NCI-H2171 treated with DMSO at 0.1 percent for 48 hours (cell line): ENCODE data around the gene MGST2.

Source experiments
- DNase-seq: peaks from one replicate; lab custom pipeline; 2025; lab: John Stamatoyannopoulos, UW

MGST2 gene

DNA sequence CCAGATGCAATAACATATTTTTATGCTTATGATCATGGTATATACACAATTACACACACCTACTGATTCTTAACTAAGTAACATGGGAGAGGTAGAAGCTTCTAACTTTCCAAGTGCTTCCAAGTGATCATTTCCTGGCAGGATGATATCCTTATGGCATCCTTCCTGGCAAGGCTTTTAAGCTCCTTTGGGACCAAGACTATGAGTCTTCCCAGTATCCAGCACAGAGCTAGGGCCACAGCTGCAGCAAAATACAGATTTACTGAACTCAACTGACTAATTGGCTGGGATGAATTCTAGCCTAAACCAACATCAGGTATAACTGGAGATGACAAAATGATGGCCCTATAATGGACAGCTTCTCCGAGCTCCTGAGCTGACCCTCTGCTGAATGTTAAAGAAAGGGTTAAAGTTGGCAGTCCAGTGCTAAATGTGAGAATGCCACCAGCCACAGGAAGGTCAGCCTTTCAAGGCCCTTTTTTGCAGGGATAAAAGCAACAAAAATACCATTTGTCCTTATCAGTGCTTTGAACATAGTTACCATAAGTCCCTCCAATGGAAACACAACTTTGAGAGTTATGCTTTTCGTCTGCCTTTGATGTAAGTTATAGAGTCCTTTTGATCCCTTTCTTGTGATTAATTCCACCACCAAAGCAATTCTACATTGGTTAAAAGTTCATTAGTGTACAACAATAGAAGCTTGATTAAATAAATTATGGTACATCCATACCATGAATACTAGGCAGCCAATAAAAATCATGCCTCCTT lies 73.4 kb downstream of the MGST2 start:
- peak; percentile 36 for DNase-seq

DNA sequence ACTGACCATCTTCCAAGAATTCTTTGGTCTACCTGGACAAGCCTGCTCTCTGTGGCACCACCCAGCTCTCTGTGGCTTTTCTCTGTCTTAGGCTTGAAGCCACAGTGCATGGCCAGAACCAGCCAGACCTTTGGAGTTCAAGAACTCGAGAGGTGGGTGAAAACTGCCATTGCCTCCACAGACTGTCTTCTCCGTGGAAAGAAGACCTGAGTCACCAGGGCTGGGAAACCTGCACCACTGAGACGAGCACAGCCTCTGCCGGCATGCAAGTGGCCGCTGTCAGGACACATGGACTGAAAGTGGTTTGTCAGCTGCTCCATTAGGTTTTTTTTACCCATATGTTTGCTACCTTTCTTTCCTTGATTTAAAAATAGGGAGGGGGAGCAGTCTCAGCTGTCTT lies 74.5 kb downstream of the MGST2 start:
- no peak for DNase-seq

DNA sequence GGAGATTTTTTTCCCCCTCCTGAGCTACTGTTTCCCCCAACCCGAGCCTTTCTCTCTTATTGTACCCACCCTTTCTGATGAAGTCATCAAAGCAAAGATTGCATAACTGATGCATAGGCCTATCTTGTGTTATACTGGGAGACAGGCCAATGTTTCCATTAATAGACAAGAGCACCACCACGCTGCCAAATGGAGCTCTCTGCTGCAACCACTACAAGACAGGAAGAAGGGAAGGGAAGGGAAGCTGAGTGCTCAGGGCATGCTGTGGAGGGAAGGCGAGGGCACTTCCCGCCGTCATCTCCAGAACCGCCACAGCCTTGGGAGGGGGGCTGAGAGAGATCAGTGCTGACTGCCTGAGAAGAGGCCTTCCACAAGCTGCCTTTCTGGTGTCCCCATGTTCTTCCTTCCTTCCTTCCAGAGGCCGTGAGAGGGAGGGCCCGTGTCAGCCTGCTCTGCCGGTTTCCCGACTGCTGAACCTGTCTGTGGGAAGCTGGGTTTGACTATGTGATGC lies 75.0 kb downstream of the MGST2 start:
- DNase-seq, result peak; percentile 78

DNA sequence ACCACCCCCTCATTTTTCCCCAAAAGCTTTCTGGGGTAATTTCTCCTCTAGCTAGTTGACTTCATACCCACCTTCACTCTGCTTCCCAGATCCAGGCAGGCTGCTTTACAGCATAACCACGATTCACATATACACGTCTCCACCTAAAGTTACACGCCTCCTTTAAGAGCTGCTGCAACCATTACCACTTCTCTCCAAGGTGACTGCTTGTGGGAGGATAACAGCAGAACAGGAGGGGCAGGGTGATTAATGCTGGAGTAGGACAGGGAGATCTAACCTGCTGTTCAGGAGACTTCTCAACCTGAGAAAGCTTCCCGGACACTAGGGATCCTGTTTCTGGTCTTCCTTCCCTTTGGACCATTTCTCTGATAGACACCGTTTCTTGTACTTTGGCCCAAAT lies 77.4 kb downstream of the MGST2 start:
- no peak for DNase-seq

DNA sequence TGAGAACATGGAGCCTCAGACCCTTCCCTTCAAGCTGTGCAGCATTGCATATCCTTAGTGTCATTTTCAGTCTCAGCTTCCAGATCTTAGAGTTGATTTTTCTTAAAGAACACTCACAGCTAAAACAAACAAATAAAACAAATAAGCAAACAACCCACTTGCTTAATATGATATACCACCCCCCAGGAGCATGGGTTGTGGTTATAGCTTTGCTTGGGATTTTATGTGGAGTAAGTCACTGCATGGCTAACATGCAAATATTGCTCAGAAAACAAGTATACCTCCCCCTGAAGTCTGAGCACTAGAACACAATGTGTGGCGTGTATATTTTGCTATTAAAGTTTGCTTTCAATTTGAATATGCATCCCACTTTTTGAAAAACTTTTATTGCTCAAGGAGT lies 78.6 kb downstream of the MGST2 start:
- no peak for DNase-seq

DNA sequence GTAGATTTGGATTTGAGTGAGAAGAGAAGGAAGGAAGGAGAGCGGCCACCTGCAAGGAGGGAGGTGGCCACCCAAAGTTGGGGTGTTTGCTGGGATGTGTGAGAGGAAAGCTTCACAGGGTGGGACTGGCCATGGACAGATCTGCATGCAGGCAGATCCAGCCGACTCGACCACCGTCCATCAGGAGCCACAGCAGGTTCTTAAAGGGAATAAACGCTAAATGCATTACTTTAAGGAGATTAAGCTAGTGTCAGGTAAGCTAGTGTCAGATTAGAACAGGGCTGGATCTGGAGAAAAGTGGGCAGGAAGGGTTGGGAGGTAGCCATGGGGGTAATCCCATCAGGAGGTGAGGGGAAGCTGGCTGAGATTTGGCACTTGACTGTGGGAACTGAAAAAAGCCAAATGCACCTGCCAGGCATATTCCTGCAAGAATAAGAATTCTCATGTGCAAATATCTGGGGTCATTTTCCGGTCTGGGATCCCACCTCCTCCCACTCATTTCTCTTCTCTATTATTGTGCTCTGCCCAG lies 79.6 kb downstream of the MGST2 start:
- no peak for DNase-seq

DNA sequence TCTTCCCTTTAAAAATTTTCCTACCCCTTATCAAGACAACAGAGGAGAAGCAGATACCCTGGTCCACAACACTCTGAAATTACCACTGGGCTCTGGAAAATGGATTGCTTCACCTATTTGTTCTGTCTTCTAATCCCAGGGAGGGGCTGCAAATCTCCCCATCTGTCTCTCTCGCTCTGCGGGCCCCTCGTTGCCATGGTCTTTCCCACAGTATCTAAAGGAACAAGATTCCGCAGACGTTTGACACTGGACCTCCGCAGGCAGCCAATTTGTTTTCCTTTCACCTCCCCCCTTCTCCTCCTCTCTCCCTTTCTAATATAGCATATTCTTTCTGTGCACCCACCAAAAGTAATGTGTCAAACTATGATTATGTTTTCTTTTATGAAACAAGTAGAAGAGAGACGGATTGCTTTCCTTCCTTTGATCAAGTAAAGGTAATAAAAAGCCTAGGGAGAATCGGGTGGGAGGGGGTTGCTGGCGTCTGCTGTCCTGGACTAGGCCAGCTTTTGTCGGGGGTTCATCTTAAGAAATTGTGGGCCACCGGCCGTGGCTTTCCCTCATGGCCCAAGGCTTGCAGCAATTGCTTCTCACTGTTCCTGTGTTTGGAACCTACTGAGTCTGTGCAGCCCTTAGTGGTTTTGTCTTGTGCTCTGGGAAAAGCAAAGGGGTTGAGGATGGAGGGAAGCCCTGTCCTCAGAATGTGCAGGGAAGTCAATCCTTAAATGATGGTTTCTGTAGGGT lies 81.0 kb downstream of the MGST2 start:
- DNase-seq, result peak; percentile 49

DNA sequence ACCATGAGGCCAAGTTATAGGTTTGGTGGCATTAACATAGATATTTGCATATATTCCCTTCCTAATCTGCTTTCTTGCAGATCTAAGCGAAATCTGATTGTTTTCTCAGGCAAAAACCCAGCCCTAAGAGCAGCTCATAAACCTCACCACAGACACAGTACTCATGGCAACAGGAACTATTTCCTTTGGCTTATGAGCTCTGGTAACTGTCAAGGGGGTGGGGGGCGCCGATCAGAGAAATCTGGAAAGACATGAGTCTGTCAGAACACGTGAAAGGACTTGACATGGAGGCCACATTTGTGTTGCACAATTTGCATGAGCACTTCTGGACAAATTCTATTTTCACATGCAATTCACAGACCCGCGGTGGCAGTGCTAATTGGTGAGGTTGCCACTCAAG lies 83.7 kb downstream of the MGST2 start:
- DNase-seq, result no peak

DNA sequence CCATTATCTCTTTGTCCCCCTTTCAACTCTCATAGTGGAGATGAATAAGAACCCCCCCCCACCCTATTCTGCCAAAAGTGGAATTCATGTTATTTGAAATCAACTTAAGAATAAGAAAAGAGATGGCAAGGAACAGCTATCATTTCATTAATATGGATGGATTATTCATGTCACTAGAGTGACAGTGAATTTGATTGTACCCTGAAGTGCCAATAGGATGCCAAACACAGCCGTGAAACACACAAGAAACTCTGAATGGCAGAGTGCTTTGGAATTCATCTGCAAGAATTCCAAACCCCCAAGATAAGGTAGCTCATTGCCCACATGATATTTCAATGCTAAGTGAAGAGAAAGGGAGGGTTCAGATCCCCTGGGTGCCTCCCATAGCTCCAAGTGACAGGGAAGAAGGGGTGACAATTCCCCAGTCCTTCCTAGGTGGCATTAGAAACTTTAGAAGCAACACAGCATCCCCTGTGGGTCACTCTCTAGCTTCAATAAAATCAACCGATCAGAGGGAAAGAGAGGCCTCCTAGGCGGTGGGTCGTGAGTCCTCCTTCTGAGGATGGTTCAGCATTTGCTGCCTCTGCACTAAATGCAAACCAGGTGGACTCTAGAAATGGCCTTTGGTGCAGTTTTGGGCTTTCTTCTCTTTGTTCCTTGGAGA lies 84.3 kb downstream of the MGST2 start:
- DNase-seq, result no peak

DNA sequence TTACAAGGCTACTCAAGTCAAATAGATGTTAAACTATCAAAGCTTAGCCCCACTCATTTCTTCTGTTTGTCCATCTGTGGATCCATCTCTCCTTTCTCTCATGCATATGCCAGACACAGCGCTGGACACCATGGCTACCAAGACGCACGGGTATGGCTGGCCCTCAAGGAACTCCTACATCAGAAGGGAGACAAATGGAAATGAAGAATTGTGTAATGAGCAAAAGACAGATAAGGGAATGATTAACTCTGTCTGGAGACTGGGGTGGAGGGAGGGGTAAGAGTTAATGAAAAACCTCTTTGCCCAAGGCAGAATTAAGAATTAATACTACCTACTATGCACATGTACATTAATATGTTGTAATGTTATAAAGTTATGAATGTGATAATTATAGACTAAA lies 88.1 kb downstream of the MGST2 start:
- DNase-seq, result no peak
